Neural cell (in vitro differentiated cells): ENCODE results near the gene IL4I1. TPM values are rescaled to one million over a fixed set of nuclear protein-coding genes. Genes with fewer than 3 reads are reported as not detected.

Source experiments
- H2AFZ ChIP-seq: fragments of 200-600, 300-800 bp; sonication (generic), shearing (Covaris generic); 2 replicates; pipeline ENCODE4 v1.6.0; 2014; ENCODE audit warnings: low read depth, mild to moderate bottlenecking, antibody characterized with exemption, low read length, moderate library complexity
- H3F3A ChIP-seq: fragments of 200-600 bp; shearing (Covaris generic); 2 replicates; pipeline ENCODE4 v1.6.1; 2016; ENCODE audit warnings: mild to moderate bottlenecking, moderate library complexity, mixed read lengths, antibody characterized with exemption, low read length; ENCODE audit not compliant: insufficient read depth, poor library complexity, severe bottlenecking
- H3K27ac ChIP-seq: fragments of 200-600, 300-800 bp; sonication (generic), shearing (Covaris generic); 2 replicates; pipeline ENCODE4 v1.5.1; 2014; ENCODE audit warnings: mild to moderate bottlenecking, low read length, moderate library complexity
- H3K27me3 ChIP-seq: fragments of 300-800, 200-600 bp; sonication (generic), shearing (Covaris generic); 2 replicates; pipeline ENCODE4 v1.6.0; 2014; ENCODE audit warnings: mild to moderate bottlenecking, low read depth, low read length, moderate library complexity; ENCODE audit not compliant: insufficient read depth
- H3K36me3 ChIP-seq: fragments of 300-800, 200-600 bp; sonication (generic), shearing (Covaris generic); 2 replicates; pipeline ENCODE4 v1.5.1; 2014; ENCODE audit warnings: mild to moderate bottlenecking, antibody characterized with exemption, low read length, moderate library complexity; ENCODE audit not compliant: insufficient read depth
- H3K4me2 ChIP-seq: fragments of 300-800, 200-600 bp; sonication (generic), shearing (Covaris generic); 2 replicates; pipeline ENCODE4 v1.6.0; 2014; ENCODE audit warnings: mild to moderate bottlenecking, low read length
- H3K4me3 ChIP-seq: fragments of 300-800, 200-600 bp; sonication (generic), shearing (Covaris generic); 2 replicates; pipeline ENCODE4 v1.5.1; 2014; ENCODE audit warnings: mild to moderate bottlenecking, low read length, moderate library complexity
- H3K79me2 ChIP-seq: fragments of 200-600 bp; shearing (Covaris generic); replicated peaks from 2 replicates; pipeline ENCODE4 v1.6.0; 2014; ENCODE audit warnings: mild to moderate bottlenecking, low read length, moderate library complexity; ENCODE audit not compliant: insufficient read depth
- H3K9ac ChIP-seq: fragments of 300-800, 200-600 bp; sonication (generic), shearing (Covaris generic); 2 replicates; pipeline ENCODE4 v1.6.1; 2016; ENCODE audit warnings: mild to moderate bottlenecking, low read length, mixed read lengths
- H3K9me2 ChIP-seq: fragments of 200-600 bp; shearing (Covaris generic); 2 replicates; pipeline ENCODE4 v1.6.1; 2016; ENCODE audit warnings: mild to moderate bottlenecking, low read length, mixed read lengths; ENCODE audit not compliant: insufficient read depth
- H3K9me3 ChIP-seq: fragments of 200-600, 300-800 bp; sonication (generic), shearing (Covaris generic); 2 replicates; pipeline ENCODE4 v1.6.1; 2016; ENCODE audit warnings: mild to moderate bottlenecking, mixed run types, low read length, moderate library complexity, mixed read lengths
- H4K20me1 ChIP-seq: fragments of 200-600 bp; shearing (Covaris generic); 2 replicates; pipeline ENCODE4 v1.6.1; 2016; ENCODE audit warnings: mild to moderate bottlenecking, mixed run types; ENCODE audit not compliant: insufficient read depth
- CTCF ChIP-seq: fragments of 450-650 bp; IDR thresholded peaks from 2 replicates; pipeline ENCODE4 v1.5.1; 2014; ENCODE audit warnings: antibody characterized with exemption, mild to moderate bottlenecking, moderate library complexity; ENCODE audit not compliant: poor library complexity, severe bottlenecking
- EP300 ChIP-seq: fragments of 450-650 bp; conservative IDR thresholded peaks from 2 replicates; pipeline ENCODE4 v1.6.1; 2014; ENCODE audit warnings: antibody characterized with exemption, mild to moderate bottlenecking, moderate library complexity; ENCODE audit not compliant: poor library complexity, severe bottlenecking
- EZH2 ChIP-seq: fragments of 200-600, 300-800 bp; shearing (Covaris generic), sonication (generic); IDR thresholded peaks from 2 replicates; pipeline ENCODE4 v1.6.1; 2014; ENCODE audit warnings: antibody characterized with exemption, low read length, borderline replicate concordance, mild to moderate bottlenecking; ENCODE audit not compliant: insufficient read depth, poor library complexity, severe bottlenecking
- MXI1 ChIP-seq: fragments of 450-650 bp; conservative IDR thresholded peaks from 2 replicates; pipeline ENCODE4 v1.6.1; 2014; ENCODE audit warnings: antibody characterized with exemption, mild to moderate bottlenecking; ENCODE audit not compliant: poor library complexity, severe bottlenecking
- POLR2AphosphoS5 ChIP-seq: IDR thresholded peaks from 2 replicates; pipeline ENCODE4 v1.6.1; 2012
- RAD21 ChIP-seq: fragments of 450-650 bp; conservative IDR thresholded peaks from 2 replicates; pipeline ENCODE4 v1.6.1; 2014; ENCODE audit warnings: antibody characterized with exemption, mild to moderate bottlenecking, moderate library complexity
- REST ChIP-seq: IDR thresholded peaks from 2 replicates; pipeline ENCODE4 v1.6.1; 2012; ENCODE audit warnings: borderline replicate concordance
- SMC3 ChIP-seq: fragments of 450-650 bp; conservative IDR thresholded peaks from 2 replicates; pipeline ENCODE4 v1.6.1; 2014; ENCODE audit warnings: antibody characterized with exemption, mild to moderate bottlenecking, moderate library complexity; ENCODE audit not compliant: poor library complexity
- TAF1 ChIP-seq: IDR thresholded peaks from 2 replicates; pipeline ENCODE4 v1.6.1; 2012; ENCODE audit warnings: low read depth
- polyA plus RNA-seq: library from polyadenylated mRNA; depleted of rRNA; stranded (reverse); fragments of >200 nt; gene quantifications from 2 replicates; pipeline ENCODE4 v1.2.3, GENCODE V29; 2014

IL4I1 gene
- polyA plus RNA-seq, 1 donor from 2014 or later, result not detected

DNA sequence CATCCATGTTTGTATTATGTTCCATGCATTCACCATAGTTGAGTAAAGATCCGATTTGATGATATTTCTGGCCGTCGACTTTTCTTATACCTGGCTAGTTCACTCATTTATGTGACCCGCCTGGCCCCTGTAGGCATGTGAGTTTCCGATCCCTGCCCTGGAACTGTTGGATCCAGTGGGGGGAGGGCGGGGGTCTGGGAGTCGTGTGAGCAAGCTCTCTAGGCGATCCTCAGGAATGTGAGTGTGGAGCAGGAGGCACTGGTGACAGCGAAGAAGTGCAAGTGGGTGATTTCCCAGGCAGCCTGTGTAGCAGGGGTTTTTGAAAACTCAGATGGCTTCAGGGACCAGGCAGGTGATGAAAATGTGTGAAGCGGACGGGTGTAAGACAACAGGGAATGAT is 56.4 kb downstream of the IL4I1 start:
- H3K27ac ChIP-seq, result no peak overlapping the region
- no peak overlapping the region for H2AFZ ChIP-seq
- no peak overlapping the region for H3K4me2 ChIP-seq
- TF ChIP-seq REST (no peak), EZH2 (no peak), MXI1 (no peak), RAD21 (no peak), TAF1 (no peak), EP300 (no peak), CTCF (no peak), POLR2AphosphoS5 (no peak), SMC3 (no peak)
- no peaks in the 10 kb centered on the region for H3K27me3 ChIP-seq
- no peaks in the 10 kb centered on the region for H3F3A ChIP-seq
- H3K36me3 ChIP-seq, result peaks cover 5% of the 10 kb centered on the region
- H3K79me2 ChIP-seq, result no peaks in the 10 kb centered on the region
- no peaks in the 10 kb centered on the region for H3K9me2 ChIP-seq
- no peaks in the 10 kb centered on the region for H3K9me3 ChIP-seq
- no peak overlapping the region for H3K9ac ChIP-seq
- H4K20me1 ChIP-seq, result no peaks in the 10 kb centered on the region
- no peak overlapping the region for H3K4me3 ChIP-seq

GRCh38 chr19:49839713-49840112 is 57.0 kb downstream of the IL4I1 start:
- Histone ChIP-seq H3K79me2 (no peaks in the 10 kb centered on the region), H3K27me3 (no peaks in the 10 kb centered on the region), H3K9me3 (no peaks in the 10 kb centered on the region), H3K4me2 (no peak overlapping the region), H2AFZ (no peak overlapping the region), H3F3A (no peaks in the 10 kb centered on the region), H3K9me2 (no peaks in the 10 kb centered on the region), H4K20me1 (no peaks in the 10 kb centered on the region), H3K27ac (no peak overlapping the region), H3K9ac (no peak overlapping the region), H3K4me3 (no peak overlapping the region), H3K36me3 (peaks cover 5% of the 10 kb centered on the region)
- TF ChIP-seq EP300 (no peak), CTCF (no peak), RAD21 (no peak), SMC3 (no peak), REST (no peak), MXI1 (no peak), TAF1 (no peak), EZH2 (no peak)
